GM10266 (cell line): ENCODE measurements around the gene SLC22A1.
"Not testable (repeated sequence)": the region's sequence is repeated elsewhere in the genome, so short reads cannot be mapped to it uniquely, and the experiment has no call there.

Experiments
- DNase-seq: peaks from one replicate; pipeline ENCODE4 v3.0.0; 2012; ENCODE audit errors: extremely low spot score
- CTCF ChIP-seq: IDR thresholded peaks from 2 replicates; pipeline ENCODE4 v1.5.1; 2012; ENCODE audit warnings: mild to moderate bottlenecking, low read depth; ENCODE audit not compliant: control insufficient read depth, insufficient read depth; ENCODE audit errors: missing control alignments

The SLC22A1 gene

GRCh38 chr6:160106010-160106409 is 15.6 kb upstream of the SLC22A1 start:
- TF ChIP-seq CTCF = no peak
- no peak for DNase-seq

GRCh38 chr6:160106701-160107100 is 14.9 kb upstream of the SLC22A1 start:
- TF ChIP-seq CTCF = no peak
- DNase-seq = no peak

GRCh38 chr6:160108077-160108476 is 13.5 kb upstream of the SLC22A1 start:
- no peak for TF ChIP-seq CTCF
- DNase-seq = no peak

- TF ChIP-seq CTCF = no peak
- DNase-seq = no peak
Observed at GRCh38 chr6:160110586-160111123, 11.0 kb upstream of the SLC22A1 start.

GRCh38 chr6:160111806-160112205 is 9.8 kb upstream of the SLC22A1 start:
- DNase-seq = no peak
- no peak for TF ChIP-seq CTCF

GRCh38 chr6:160112628-160113299 is 8.9 kb upstream of the SLC22A1 start:
- DNase-seq = no peak
- no peak for TF ChIP-seq CTCF

- not testable (repeated sequence) for DNase-seq
Observed at GRCh38 chr6:160114536-160114935, 7.1 kb upstream of the SLC22A1 start.

- no peak for TF ChIP-seq CTCF
- DNase-seq = no peak
Observed at GRCh38 chr6:160115421-160115820, 6.2 kb upstream of the SLC22A1 start.
